OCI-LY3 (cell line): ENCODE measurements around the gene CBX1.

ENCODE experiments used
- H2AFZ ChIP-seq: fragments of 200-600, 300-600 bp; shearing (Covaris generic); 2 replicates; pipeline ENCODE4 v1.6.0; 2014; ENCODE audit warnings: antibody characterized with exemption, low read depth, low read length
- H3K27ac ChIP-seq: fragments of 200-600, 300-600 bp; sonication (generic); 2 replicates; pipeline ENCODE4 v1.5.1; 2014; ENCODE audit warnings: mild to moderate bottlenecking, low read length, moderate library complexity, mixed read lengths
- H3K27me3 ChIP-seq: fragments of 200-600, 300-600 bp; sonication (generic); 2 replicates; pipeline ENCODE4 v1.6.1; 2014; ENCODE audit warnings: low read depth, low read length, mixed read lengths
- H3K36me3 ChIP-seq: fragments of 200-600, 300-600 bp; sonication (generic); replicated peaks from 2 replicates; pipeline ENCODE3; 2014; ENCODE audit warnings: low read depth, low read length, mixed read lengths
- H3K4me1 ChIP-seq: fragments of 300-600, 200-600 bp; sonication (generic); 2 replicates; pipeline ENCODE4 v1.6.1; 2014; ENCODE audit warnings: low read length, mixed read lengths
- H3K4me2 ChIP-seq: fragments of 200-600, 300-600 bp; sonication (generic); 2 replicates; pipeline ENCODE4 v1.6.1; 2014; ENCODE audit warnings: low read length, mixed read lengths
- H3K4me3 ChIP-seq: fragments of 300-600, 200-600 bp; sonication (generic); 2 replicates; pipeline ENCODE4 v1.5.1; 2014; ENCODE audit warnings: antibody characterized with exemption, mild to moderate bottlenecking, low read length, moderate library complexity
- H3K79me2 ChIP-seq: fragments of 300-600, 200-600 bp; shearing (Covaris generic); 2 replicates; pipeline ENCODE4 v1.6.1; 2014; ENCODE audit warnings: mild to moderate bottlenecking, low read length, mixed read lengths
- H3K9ac ChIP-seq: fragments of 300-600, 200-600 bp; shearing (Covaris generic); 2 replicates; pipeline ENCODE4 v1.6.0; 2014; ENCODE audit warnings: mild to moderate bottlenecking, low read length, moderate library complexity
- H3K9me3 ChIP-seq: fragments of 200-600, 300-600 bp; shearing (Covaris generic); 2 replicates; pipeline ENCODE4 v1.6.1; 2014; ENCODE audit warnings: low read length, mixed read lengths; ENCODE audit not compliant: insufficient read depth
- H4K20me1 ChIP-seq: fragments of 200-600, 300-600 bp; sonication (generic); 2 replicates; pipeline ENCODE4 v1.6.1; 2016; ENCODE audit warnings: low read length, mixed read lengths; ENCODE audit not compliant: insufficient read depth
- EZH2phosphoT487 ChIP-seq: fragments of 200-600 bp; shearing (Covaris generic); IDR thresholded peaks from 2 replicates; pipeline ENCODE4 v1.6.1; 2018; ENCODE audit warnings: antibody characterized with exemption, mixed run types, low read depth
- TF ChIP-seq, protein P1 (sequence below): fragments of 200-600, 300-600 bp; sonication (generic); IDR thresholded peaks from 2 replicates; pipeline ENCODE4 v1.5.1; 2014; ENCODE audit warnings: antibody characterized with exemption, low read length, low read depth

CBX1 gene

DNA sequence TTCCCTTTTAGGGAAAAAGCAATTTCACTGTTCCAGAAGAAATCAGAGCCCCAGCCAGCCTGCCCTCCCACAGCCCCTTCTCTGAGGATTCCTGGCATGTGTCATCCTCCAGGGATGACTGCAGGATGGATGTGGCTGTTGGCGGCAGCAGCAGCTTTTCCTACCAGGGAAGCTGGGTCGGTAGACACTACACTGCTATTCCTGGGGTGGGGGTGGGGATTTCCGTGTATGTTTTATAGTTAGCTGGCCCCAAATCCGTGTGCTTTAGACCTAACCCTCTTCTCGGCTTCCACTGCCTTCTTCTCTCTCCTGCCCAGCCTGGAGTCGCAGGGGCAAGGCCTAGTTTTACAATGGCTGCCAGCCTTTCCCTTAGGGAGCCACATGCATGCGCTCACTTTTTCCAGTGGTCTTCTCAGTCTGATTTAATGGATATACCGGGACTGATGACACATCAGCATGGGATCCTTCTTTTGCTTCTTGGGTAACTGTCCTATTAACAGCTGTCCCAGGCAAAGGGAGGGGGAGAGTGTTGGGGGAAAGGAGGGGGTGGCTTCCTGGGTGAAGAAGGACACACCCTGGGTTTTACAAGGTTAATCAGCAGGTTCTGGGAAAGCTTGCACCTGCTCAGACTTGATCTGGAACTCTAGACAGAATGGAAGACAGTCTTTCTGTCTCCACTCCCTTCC lies 55.8 kb downstream of the CBX1 start:
- no peak overlapping the region for H3K4me3 ChIP-seq
- H3K79me2 ChIP-seq, result peaks cover 41% of the 10 kb centered on the region
- H3K36me3 ChIP-seq, result peaks cover 8% of the 10 kb centered on the region
- H3K27ac ChIP-seq, result no peak overlapping the region
- H2AFZ ChIP-seq, result no peak overlapping the region
- H4K20me1 ChIP-seq, result peaks cover 5% of the 10 kb centered on the region; the same call in 1 of the 2 replicates
- TF ChIP-seq, protein P1, sequence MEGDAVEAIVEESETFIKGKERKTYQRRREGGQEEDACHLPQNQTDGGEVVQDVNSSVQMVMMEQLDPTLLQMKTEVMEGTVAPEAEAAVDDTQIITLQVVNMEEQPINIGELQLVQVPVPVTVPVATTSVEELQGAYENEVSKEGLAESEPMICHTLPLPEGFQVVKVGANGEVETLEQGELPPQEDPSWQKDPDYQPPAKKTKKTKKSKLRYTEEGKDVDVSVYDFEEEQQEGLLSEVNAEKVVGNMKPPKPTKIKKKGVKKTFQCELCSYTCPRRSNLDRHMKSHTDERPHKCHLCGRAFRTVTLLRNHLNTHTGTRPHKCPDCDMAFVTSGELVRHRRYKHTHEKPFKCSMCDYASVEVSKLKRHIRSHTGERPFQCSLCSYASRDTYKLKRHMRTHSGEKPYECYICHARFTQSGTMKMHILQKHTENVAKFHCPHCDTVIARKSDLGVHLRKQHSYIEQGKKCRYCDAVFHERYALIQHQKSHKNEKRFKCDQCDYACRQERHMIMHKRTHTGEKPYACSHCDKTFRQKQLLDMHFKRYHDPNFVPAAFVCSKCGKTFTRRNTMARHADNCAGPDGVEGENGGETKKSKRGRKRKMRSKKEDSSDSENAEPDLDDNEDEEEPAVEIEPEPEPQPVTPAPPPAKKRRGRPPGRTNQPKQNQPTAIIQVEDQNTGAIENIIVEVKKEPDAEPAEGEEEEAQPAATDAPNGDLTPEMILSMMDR, result no peak
- TF ChIP-seq EZH2phosphoT487, result no peak
- H3K4me2 ChIP-seq, result no peak overlapping the region
- no peaks in the 10 kb centered on the region for H3K9me3 ChIP-seq
- peaks cover 16% of the 10 kb centered on the region for H3K4me1 ChIP-seq
- H3K27me3 ChIP-seq, result no peaks in the 10 kb centered on the region
- no peak overlapping the region for H3K9ac ChIP-seq

DNA sequence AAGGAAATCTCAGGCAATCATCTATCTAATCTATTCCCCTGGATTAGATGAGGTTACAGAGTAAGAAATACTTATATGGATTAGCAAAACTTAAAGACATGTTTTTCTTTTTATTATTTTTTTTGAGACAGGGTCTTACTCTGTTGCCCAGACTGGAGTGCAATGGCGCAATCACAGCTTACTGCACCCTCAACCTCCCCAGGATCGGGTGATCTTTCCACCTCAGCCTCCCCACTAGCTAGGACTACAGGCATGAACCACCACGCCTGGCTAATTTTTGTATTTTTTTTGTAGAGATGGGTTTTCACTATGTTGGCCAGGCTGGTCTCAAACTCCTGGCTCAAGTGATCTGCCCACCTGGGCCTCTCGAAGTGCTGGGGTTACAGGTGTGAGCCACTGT lies 56.4 kb downstream of the CBX1 start:
- no peaks in the 10 kb centered on the region for H3K27me3 ChIP-seq
- peaks cover 7% of the 10 kb centered on the region for H3K36me3 ChIP-seq
- TF ChIP-seq, protein P1, result no peak
- no peak for TF ChIP-seq EZH2phosphoT487
- H3K4me2 ChIP-seq, result no peak overlapping the region
- no peaks in the 10 kb centered on the region for H3K9me3 ChIP-seq
- peaks cover 3% of the 10 kb centered on the region; the same call in 1 of the 2 replicates for H4K20me1 ChIP-seq
- H3K4me1 ChIP-seq, result peaks cover 12% of the 10 kb centered on the region
- H3K27ac ChIP-seq, result no peak overlapping the region
- H3K9ac ChIP-seq, result no peak overlapping the region
- peaks cover 34% of the 10 kb centered on the region for H3K79me2 ChIP-seq
- no peak overlapping the region for H2AFZ ChIP-seq
- H3K4me3 ChIP-seq, result no peak overlapping the region

DNA sequence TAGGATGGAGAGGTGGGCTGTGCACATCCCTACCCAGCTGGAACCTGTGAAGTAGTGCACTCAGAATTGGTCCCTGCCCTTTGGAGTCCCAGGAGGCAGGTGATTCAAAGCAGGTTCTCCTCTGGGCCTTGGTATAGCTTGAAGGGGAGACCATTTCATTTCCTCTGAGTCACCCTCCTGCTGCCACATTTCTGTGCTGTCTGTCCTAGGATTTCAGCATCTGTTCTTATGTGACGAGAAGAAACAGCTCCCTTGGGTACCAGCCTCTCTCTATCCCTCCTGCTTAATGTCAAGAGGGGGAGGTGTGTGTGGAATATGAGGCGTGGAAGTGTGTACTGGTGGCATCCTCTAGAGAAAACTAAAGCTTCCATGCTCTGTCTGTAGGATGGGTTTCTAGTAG lies 58.1 kb downstream of the CBX1 start:
- Histone ChIP-seq H3K4me3 (no peak overlapping the region), H4K20me1 (no peaks in the 10 kb centered on the region), H3K27ac (no peak overlapping the region), H3K9me3 (no peaks in the 10 kb centered on the region), H3K36me3 (peaks cover 3% of the 10 kb centered on the region), H3K9ac (no peak overlapping the region), H3K27me3 (no peaks in the 10 kb centered on the region), H2AFZ (no peak overlapping the region), H3K79me2 (peaks cover 18% of the 10 kb centered on the region), H3K4me2 (no peak overlapping the region), H3K4me1 (peaks cover 18% of the 10 kb centered on the region)
- TF ChIP-seq, protein P1, result no peak
- no peak for TF ChIP-seq EZH2phosphoT487

DNA sequence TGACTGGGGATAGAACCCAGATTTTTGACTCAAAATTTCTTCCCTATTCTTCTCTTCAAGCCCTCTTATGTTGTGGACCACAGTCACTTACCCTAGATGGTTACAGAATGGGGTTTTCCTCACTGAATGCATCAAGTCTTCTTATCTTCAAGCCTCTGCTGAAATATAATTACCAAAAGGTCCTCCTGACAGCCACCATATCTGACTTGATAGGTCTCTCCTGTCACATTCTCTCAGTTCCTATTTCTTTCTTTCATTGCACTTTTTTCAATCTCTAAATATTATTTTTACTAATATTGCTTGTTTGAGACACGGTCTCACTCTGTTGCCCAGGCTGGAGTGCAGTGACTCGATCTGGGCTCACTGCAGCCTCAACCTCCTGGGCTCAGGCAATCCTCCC lies 62.6 kb downstream of the CBX1 start:
- H3K27me3 ChIP-seq, result no peaks in the 10 kb centered on the region
- no peaks in the 10 kb centered on the region for H3K79me2 ChIP-seq
- no peaks in the 10 kb centered on the region for H3K36me3 ChIP-seq
- H3K4me3 ChIP-seq, result no peak overlapping the region
- peak overlapping the region; percentile 100 for H3K4me2 ChIP-seq
- no peaks in the 10 kb centered on the region for H4K20me1 ChIP-seq
- H3K4me1 ChIP-seq, result peaks cover 22% of the 10 kb centered on the region
- no peaks in the 10 kb centered on the region for H3K9me3 ChIP-seq
- no peak for TF ChIP-seq EZH2phosphoT487
- TF ChIP-seq, protein P1, result no peak
- no peak overlapping the region for H3K27ac ChIP-seq
- no peak overlapping the region for H3K9ac ChIP-seq
- H2AFZ ChIP-seq, result no peak overlapping the region
